IMR-90 (cell line): ENCODE results near the gene TSC2. TPM values are rescaled to one million over a fixed set of nuclear protein-coding genes. Genes with fewer than 3 reads are reported as not detected.
"Not testable (repeated sequence)": the region's sequence is repeated elsewhere in the genome, so short reads cannot be mapped to it uniquely, and the experiment has no call there.

Experiments used
- ATAC-seq: fragments of 200-7000 bp; cut with Tn5 transposase; 2 replicates; pipeline ENCODE4 v1.9.1; 2020; ENCODE audit warnings: low read depth, mild to moderate bottlenecking, moderate library complexity
- BruUV-seq: library from RNA; stranded (reverse); fragments of 400-500 nt; replicated peaks from 2 replicates; lab custom pipeline; 2021; lab: Mats Ljungman, UMichigan
- CTCF ChIA-PET: fragments of 300-600 bp; formaldehyde crosslinking; extraction: SDS; loops from one replicate; lab custom pipeline; 2021; ENCODE audit warnings: antibody characterized with exemption; lab: Yijun Ruan, JAX
- POLR2A ChIA-PET: fragments of 300-600 bp; sonication (Branson Sonifier 250); formaldehyde crosslinking; loops from one replicate; lab custom pipeline; 2022; ENCODE audit warnings: antibody characterized with exemption; ENCODE audit not compliant: unreplicated experiment; lab: Charles Lee
- DNase-seq: peaks from one replicate; pipeline ENCODE4 v3.0.0; 2013
- H2AFZ ChIP-seq: replicated peaks from 2 replicates; pipeline ENCODE3; 2013; ENCODE audit warnings: low read length, mild to moderate bottlenecking; ENCODE audit not compliant: poor library complexity
- H2AK5ac ChIP-seq: 2 replicates; pipeline ENCODE4 v1.6.1; 2013; ENCODE audit warnings: low read depth, low read length, inconsistent platforms
- H2AK9ac ChIP-seq: replicated peaks from 2 replicates; pipeline ENCODE3; 2013; ENCODE audit warnings: mild to moderate bottlenecking, low read depth, low read length, moderate library complexity; ENCODE audit not compliant: poor library complexity
- H2BK120ac ChIP-seq: 2 replicates; pipeline ENCODE4 v1.6.1; 2013; ENCODE audit warnings: low read depth, low read length, inconsistent platforms
- H2BK15ac ChIP-seq: 3 replicates; pipeline ENCODE4 v1.6.1; 2013; ENCODE audit warnings: low read depth, low read length, inconsistent platforms
- H2BK20ac ChIP-seq: 2 replicates; pipeline ENCODE4 v1.6.1; 2013; ENCODE audit warnings: low read depth, mild to moderate bottlenecking, inconsistent platforms, low read length, moderate library complexity
- H2BK5ac ChIP-seq: 2 replicates; pipeline ENCODE4 v1.6.1; 2013; ENCODE audit warnings: mild to moderate bottlenecking, low read depth, low read length, inconsistent platforms; ENCODE audit not compliant: poor library complexity, severe bottlenecking
- H3K14ac ChIP-seq: replicated peaks from 2 replicates; pipeline ENCODE4 v1.6.1; 2013; ENCODE audit warnings: low read depth, low read length, inconsistent platforms
- H3K18ac ChIP-seq: 2 replicates; pipeline ENCODE4 v1.6.1; 2013; ENCODE audit warnings: low read depth, low read length, control low read depth
- H3K23ac ChIP-seq: 2 replicates; pipeline ENCODE4 v1.6.1; 2013; ENCODE audit warnings: low read depth, low read length, inconsistent platforms
- H3K27ac ChIP-seq: 2 replicates; pipeline ENCODE4 v1.5.1; 2013; ENCODE audit warnings: mild to moderate bottlenecking, control low read depth, low read length; ENCODE audit not compliant: insufficient read depth
- H3K27me3 ChIP-seq: 2 replicates; pipeline ENCODE4 v1.6.1; 2013; ENCODE audit warnings: low read length; ENCODE audit not compliant: control insufficient read depth, insufficient read depth
- H3K36me3 ChIP-seq: 2 replicates; pipeline ENCODE4 v1.6.1; 2013; ENCODE audit warnings: low read length, mixed read lengths; ENCODE audit not compliant: control insufficient read depth, insufficient read depth
- H3K4ac ChIP-seq: 2 replicates; pipeline ENCODE4 v1.6.1; 2013; ENCODE audit warnings: low read depth, low read length, inconsistent platforms
- H3K4me1 ChIP-seq: 2 replicates; pipeline ENCODE4 v1.6.1; 2013; ENCODE audit warnings: low read length, mixed read lengths; ENCODE audit not compliant: control insufficient read depth, insufficient read depth
- H3K4me2 ChIP-seq: 2 replicates; pipeline ENCODE4 v1.6.1; 2013; ENCODE audit warnings: low read depth, mild to moderate bottlenecking, control low read depth, low read length, moderate library complexity
- H3K4me3 ChIP-seq: 2 replicates; pipeline ENCODE4 v1.5.1; 2013; ENCODE audit warnings: low read depth, mild to moderate bottlenecking, control low read depth, low read length, moderate library complexity; ENCODE audit not compliant: insufficient read depth
- H3K56ac ChIP-seq: 2 replicates; pipeline ENCODE4 v1.6.1; 2013; ENCODE audit warnings: low read length, inconsistent platforms; ENCODE audit not compliant: insufficient read depth; ENCODE audit errors: extremely low read depth
- H3K79me1 ChIP-seq, 2 experiments: 2 replicates each; pipeline ENCODE4 v1.6.1; 2013; ENCODE audit warnings: low read length in 2 of 2, inconsistent platforms in 1 of 2, low read depth in 1 of 2
- H3K9ac ChIP-seq: 2 replicates; pipeline ENCODE4 v1.6.1; 2013; ENCODE audit warnings: low read depth, low read length, control low read depth
- H3K9me1 ChIP-seq: 2 replicates; pipeline ENCODE4 v1.6.1; 2013; ENCODE audit warnings: low read length, inconsistent platforms; ENCODE audit not compliant: insufficient read depth
- H3K9me3 ChIP-seq: 2 replicates; pipeline ENCODE4 v1.6.1; 2013; ENCODE audit warnings: low read length; ENCODE audit not compliant: control insufficient read depth, insufficient read depth
- H4K20me1 ChIP-seq: 2 replicates; pipeline ENCODE4 v1.6.1; 2013; ENCODE audit warnings: low read length, inconsistent platforms; ENCODE audit not compliant: insufficient read depth
- H4K5ac ChIP-seq: 2 replicates; pipeline ENCODE4 v1.6.1; 2013; ENCODE audit warnings: mild to moderate bottlenecking, low read depth, low read length, control low read depth
- H4K8ac ChIP-seq, 2 experiments: 2 replicates each; pipeline ENCODE4 v1.6.1; 2013; ENCODE audit warnings: low read depth in 2 of 2, low read length in 2 of 2, control low read depth in 1 of 2, inconsistent platforms in 1 of 2
- H4K91ac ChIP-seq: 2 replicates; pipeline ENCODE4 v1.6.1; 2013; ENCODE audit warnings: low read depth, low read length, inconsistent platforms; ENCODE audit not compliant: insufficient read depth
- WGBS, 2 experiments: methylation state at CpG; one replicate each; pipeline versions ENCODE4 v1.1.5 to v1.1.7; 2013; ENCODE audit warnings: missing lambda C conversion rate in 2 of 2; ENCODE audit not compliant: insufficient read length in 1 of 2; ENCODE audit errors: extremely low coverage in 2 of 2; 5-methylcytosine and 5-hydroxymethylcytosine counted together
- dilution Hi-C: fragments of 300-500 bp; cut with HindIII; formaldehyde crosslinking; loops from one replicate; pipeline ENCODE4 v1.14.3; 2018; ENCODE audit warnings: low sequenced_read_pairs; ENCODE audit not compliant: unreplicated experiment
- in situ Hi-C: fragments of 300-500 bp; cut with MboI; formaldehyde crosslinking; loops from 3 replicates; pipeline ENCODE4 v1.14.3; 2019; ENCODE audit warnings: low sequenced_read_pairs, inconsistent platforms, mixed read lengths
- intact Hi-C: fragments of 100-400 bp; cut with micrococcal nuclease; formaldehyde crosslinking; loops from 2 replicates; pipeline ENCODE4 v1.10.0; 2022
- polyA plus RNA-seq, 3 experiments: library from polyadenylated mRNA; depleted of rRNA; stranded (reverse); fragments of >200 nt; gene quantifications; 2 replicates each; pipeline ENCODE4 v1.2.3, GENCODE V29; 2012; ENCODE audit warnings: low replicate concordance in 1 of 3
- total RNA-seq: library from RNA; depleted of rRNA; stranded (reverse); fragments of >200 nt; gene quantifications from 2 replicates; pipeline ENCODE4 v1.2.3, GENCODE V29; 2012

TSC2 gene
- total and polyA plus RNA-seq, 2 of the 4 experiments (the other 2 are of a cell fraction): 31.4 to 88.6 TPM

DNA sequence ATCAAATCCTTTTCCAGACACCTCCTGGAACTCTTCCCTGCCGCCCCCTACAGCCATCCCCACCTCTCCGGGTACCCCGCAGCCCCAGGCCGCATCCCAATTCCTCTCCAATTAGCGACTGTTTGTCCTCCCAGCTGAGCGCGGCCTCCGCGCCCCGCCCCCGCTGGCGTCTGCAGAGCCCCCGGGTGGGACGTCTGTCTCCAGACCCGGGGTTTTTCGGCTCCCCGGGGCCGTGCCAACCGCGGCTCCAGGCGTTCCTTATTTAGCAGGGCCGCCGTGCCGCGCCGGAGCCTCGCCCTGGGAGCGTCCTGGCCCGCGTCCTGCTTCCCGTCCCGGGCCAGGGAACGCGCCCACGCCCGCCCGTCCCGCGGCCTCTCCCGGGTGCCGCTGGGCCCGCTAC, 87.3 kb downstream of the TSC2 start:
- H4K91ac ChIP-seq, ATAC-seq, H2BK15ac ChIP-seq, H2BK120ac ChIP-seq, CTCF ChIA-PET, H3K18ac ChIP-seq, H2BK5ac ChIP-seq, H4K5ac ChIP-seq, H3K36me3 ChIP-seq, H3K27me3 ChIP-seq, H2AFZ ChIP-seq, H4K8ac ChIP-seq, intact Hi-C loops, H2BK20ac ChIP-seq, DNase-seq, H3K9me3 ChIP-seq, H3K9me1 ChIP-seq, H3K79me1 ChIP-seq, H3K4me1 ChIP-seq, H3K14ac ChIP-seq, BruUV-seq, POLR2A ChIA-PET, in situ Hi-C loops, H3K56ac ChIP-seq, H2AK5ac ChIP-seq, H4K20me1 ChIP-seq, H3K23ac ChIP-seq, dilution Hi-C loops, H2AK9ac ChIP-seq, H3K4ac ChIP-seq: not testable (repeated sequence)
- peak overlapping the region; percentile 81 for H3K9ac ChIP-seq
- peak overlapping the region; percentile 80 for H3K27ac ChIP-seq
- H3K4me3 ChIP-seq: peak overlapping the region; percentile 86
- WGBS, 2 experiments: 8% methylated on average over 2 of the region's 42 CpGs; no CpG with 5 or more reads in 1 of the 2 experiments
- peak overlapping the region; percentile 74 for H3K4me2 ChIP-seq
